Fibroblast of peridontal ligament (primary cell): ENCODE measurements around the gene CACNA1E.
"Not testable (repeated sequence)": the region's sequence is repeated elsewhere in the genome, so short reads cannot be mapped to it uniquely, and the experiment has no call there.

Experiments
- DNase-seq: peaks from one replicate; pipeline ENCODE4 v3.0.0-alpha.2; 2010; ENCODE audit errors: extremely low read depth

CACNA1E gene

DNA sequence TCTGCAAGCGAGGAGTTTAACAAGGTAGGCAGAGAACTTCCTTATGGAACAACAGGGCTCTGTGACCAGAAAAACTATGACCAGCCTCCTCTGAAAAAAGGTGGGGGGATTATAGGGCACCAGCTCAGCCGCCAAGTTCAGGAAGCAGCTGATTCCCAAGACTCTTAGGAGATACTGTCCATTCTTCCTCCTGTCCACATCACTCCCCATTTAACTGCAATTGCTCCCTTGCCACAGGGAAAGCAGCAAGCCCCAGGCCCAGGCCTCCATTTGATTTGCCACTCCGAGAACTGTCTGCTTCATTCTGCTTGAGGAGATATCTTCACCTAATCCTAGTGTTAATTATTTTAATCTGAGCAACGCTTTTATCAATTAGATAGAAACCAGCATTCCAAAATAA, 323.9 kb downstream of the CACNA1E start:
- no peak for DNase-seq

GRCh38 chr1:181809991-181810545, 326.8 kb downstream of the CACNA1E start:
- DNase-seq = no peak

DNA sequence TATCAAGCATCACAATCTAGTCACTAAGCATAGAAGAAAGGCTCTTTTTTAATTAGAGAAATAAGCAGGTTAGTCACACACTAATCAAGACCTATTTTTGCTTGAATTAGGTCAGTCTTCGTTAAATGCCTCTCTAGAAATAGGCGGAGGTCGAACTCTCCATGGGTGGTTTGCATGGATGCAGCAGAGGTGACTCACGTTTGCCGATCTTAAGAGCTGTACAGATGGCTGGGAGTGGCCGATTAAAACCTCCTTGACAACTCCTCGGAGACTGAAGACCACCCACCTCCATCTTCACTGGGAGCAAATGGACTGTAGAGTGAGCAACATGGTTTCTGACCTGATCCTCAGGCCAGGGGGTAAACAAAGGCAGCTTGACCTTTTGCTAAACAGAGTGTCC, 328.9 kb downstream of the CACNA1E start:
- DNase-seq = no peak

DNA sequence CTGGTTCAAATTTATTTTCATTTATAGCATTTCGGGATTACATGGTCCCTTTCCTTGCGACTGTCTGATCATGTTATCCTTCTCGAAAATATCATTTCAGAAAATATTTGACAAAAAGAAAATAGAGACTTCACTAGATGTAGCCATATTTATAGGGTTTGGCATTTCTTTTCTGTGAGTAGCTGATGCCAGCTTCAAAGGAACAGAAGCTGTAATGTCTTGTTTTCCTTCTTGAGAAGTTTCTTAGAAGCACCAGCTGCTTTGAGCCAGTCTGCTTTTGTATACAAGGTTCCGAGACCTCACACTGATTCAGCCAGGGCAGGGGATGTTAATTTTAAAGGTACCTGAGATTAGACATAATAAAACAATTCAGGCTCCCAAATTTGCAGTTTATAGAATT, 329.9 kb downstream of the CACNA1E start:
- DNase-seq = no peak

DNA sequence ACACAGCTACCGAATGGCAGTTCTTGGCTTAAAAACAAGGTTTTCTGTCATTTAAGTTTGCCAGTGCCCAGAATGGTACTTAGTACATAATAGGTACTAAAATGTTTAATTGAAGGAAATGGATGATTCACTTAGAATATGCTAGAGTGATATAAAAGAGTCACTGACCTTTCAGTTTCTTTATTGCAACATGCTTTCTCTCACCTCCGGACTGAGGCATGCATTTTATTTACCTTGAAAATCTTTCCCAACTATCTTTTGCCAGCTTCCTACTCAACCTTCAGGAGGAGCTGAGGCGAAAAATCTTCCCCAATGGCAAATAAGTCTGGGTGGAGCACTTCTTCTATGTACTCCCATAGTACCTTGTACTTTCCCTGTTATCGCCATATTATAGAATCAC, 333.3 kb downstream of the CACNA1E start:
- DNase-seq = no peak

GRCh38 chr1:181817091-181817490, 333.8 kb downstream of the CACNA1E start:
- DNase-seq = no peak

GRCh38 chr1:181818459-181818858, 335.1 kb downstream of the CACNA1E start:
- no peak for DNase-seq

DNA sequence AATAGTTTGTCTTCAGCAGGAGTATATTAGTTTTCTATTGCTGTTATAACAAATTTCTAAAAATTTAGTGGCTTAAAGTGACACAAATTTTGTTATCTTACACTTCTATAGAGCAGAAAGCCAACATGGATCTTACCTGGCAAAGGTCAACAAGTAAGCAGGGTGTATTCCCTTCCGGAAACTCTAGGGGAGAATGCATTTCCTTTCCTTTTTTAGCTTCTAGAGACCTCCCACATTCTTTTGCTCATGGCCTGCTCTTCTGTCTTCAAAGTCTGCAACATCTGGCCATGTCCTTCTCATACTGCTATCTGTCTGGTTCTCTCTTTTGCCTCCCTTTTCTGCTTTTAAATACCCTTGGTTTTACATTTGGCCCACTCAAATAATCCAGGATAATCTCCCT, 335.6 kb downstream of the CACNA1E start:
- no peak for DNase-seq

GRCh38 chr1:181821701-181822100, 338.4 kb downstream of the CACNA1E start:
- no peak for DNase-seq

GRCh38 chr1:181832173-181832880, 349.0 kb downstream of the CACNA1E start:
- not testable (repeated sequence) for DNase-seq

DNA sequence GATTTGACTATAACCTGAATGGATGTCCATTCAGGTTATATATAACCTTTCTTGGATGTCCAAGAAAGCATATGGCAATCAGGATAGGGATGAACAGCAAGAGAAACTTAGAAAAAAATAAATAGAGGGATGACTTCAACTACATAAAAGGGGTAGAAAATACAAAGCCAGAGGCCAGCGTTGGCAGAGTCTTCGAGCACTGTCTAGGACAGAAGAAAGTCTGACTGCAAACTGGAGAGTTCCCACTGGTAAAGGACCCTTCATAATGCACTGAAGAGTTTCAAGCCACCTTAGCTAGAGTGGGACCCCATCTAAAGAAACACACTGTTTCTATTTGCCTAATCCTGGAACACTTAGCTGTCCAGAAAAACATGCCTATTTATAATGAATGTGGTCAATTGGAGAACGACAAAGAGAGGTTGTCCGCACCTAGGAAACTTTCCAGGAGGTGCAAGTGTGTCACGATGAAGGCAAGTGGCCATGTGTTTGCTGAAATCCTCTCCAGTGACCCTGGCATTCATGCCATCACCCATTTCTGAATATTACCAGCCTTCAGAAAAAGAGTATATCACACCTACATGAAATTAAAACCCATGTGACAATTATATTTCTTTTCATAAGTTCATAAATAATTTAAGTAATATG, 362.8 kb downstream of the CACNA1E start:
- DNase-seq = no peak

GRCh38 chr1:181846681-181847080, 363.4 kb downstream of the CACNA1E start:
- no peak for DNase-seq

GRCh38 chr1:181849071-181849470, 365.8 kb downstream of the CACNA1E start:
- DNase-seq = no peak

DNA sequence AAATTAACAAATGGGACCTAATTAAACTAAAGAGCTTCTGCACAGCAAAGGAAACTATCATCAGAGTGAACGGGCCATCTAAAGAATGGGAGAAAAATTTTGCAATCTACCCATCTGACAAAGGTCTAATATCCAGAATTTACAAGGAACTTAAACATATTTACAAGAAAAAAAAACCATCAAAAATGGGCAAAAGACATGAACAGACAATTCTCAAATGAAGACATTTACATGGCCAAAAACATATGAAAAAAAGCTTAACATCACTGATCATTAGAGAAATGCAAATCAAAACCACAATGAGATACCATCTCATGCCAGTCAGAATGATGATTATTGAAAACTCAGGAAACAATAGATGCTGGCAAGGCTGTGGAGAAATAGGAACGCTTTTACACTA, 370.9 kb downstream of the CACNA1E start:
- not testable (repeated sequence) for DNase-seq

DNA sequence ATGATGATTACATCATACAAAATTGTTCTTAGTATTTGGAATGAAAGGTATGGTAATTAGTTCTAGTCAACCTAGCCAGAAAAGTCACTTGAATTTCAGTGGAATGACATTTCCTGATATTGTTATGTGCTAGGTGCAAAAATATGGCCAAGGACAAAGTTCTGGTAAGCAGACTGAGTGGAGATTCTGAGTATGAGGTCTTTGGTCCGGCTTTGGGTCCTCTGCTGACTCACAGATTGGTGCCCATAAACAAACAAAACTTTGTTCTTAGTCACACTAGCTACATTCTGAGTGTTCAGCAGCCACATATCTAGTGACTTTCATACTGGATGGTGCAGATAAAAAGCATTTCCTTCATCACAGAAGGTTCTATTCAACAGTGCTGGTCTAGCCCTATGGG, 372.1 kb downstream of the CACNA1E start:
- DNase-seq = no peak
